Spleen (tissue), 13 donors: Measurements from ENCODE around the gene PTPRO. TPM values are rescaled to one million over a fixed set of nuclear protein-coding genes. Genes with fewer than 3 reads are reported as not detected.

Experiments used
- DNase-seq: peaks from one replicate; pipeline ENCODE4 v3.0.0-alpha.2; 2020
- H3K27ac ChIP-seq, 8 donors: fragments of 200-600 bp; sonication (generic) in 7 of 8; 1 replicate in 4 of 8; 2 replicates in 4 of 8; pipeline versions ENCODE4 v1.5.0 to v1.8.0; 2016 to 2021; ENCODE audit warnings: inconsistent platforms in 4 of 8, mild to moderate bottlenecking in 4 of 8, moderate library complexity in 1 of 8
- H3K27me3 ChIP-seq, 7 donors: fragments of 200-600 bp; sonication (generic) in 6 of 7; replicated peaks in 1 of 7; 1 replicate in 4 of 7; 2 replicates in 3 of 7; pipeline versions ENCODE4 v1.5.0 to v1.8.0; 2016 to 2021; ENCODE audit warnings: inconsistent platforms in 3 of 7, mild to moderate bottlenecking in 1 of 7
- H3K36me3 ChIP-seq, 6 donors: fragments of 200-600 bp; sonication (generic) in 5 of 6; 1 replicate in 4 of 6; 2 replicates in 2 of 6; pipeline versions ENCODE4 v1.5.0 to v1.8.0; 2016 to 2021; ENCODE audit warnings: inconsistent platforms in 2 of 6
- H3K4me1 ChIP-seq, 6 donors: fragments of 200-600 bp; sonication (generic) in 5 of 6; 1 replicate in 3 of 6; 2 replicates in 3 of 6; pipeline versions ENCODE4 v1.5.0 to v1.8.0; 2016 to 2021; ENCODE audit warnings: inconsistent platforms in 3 of 6
- H3K4me3 ChIP-seq, 8 donors: fragments of 200-600 bp; sonication (generic) in 7 of 8; 1 replicate in 4 of 8; 2 replicates in 4 of 8; pipeline versions ENCODE4 v1.5.0 to v1.8.0; 2016 to 2021; ENCODE audit warnings: inconsistent platforms in 4 of 8, mild to moderate bottlenecking in 4 of 8, moderate library complexity in 2 of 8
- H3K9me3 ChIP-seq, 8 donors: fragments of 200-600 bp; sonication (generic) in 7 of 8; 1 replicate in 4 of 8; 2 replicates in 4 of 8; pipeline versions ENCODE4 v1.5.0 to v1.8.0; 2016 to 2021; ENCODE audit warnings: inconsistent platforms in 4 of 8
- CTCF ChIP-seq, 11 experiments: fragments of 200-600 bp in 7 of 11; fragments of 450-650 bp in 4 of 11; sonication (generic) in 4 of 11; IDR thresholded peaks in 8 of 11; conservative IDR thresholded peaks in 3 of 11; 1 replicate in 7 of 11; 2 replicates in 4 of 11; pipeline versions ENCODE4 v1.4.0 to v1.8.0; 2016 to 2021; ENCODE audit warnings: antibody characterized with exemption in 11 of 11, inconsistent platforms in 4 of 11, mild to moderate bottlenecking in 1 of 11
- POLR2A ChIP-seq, 3 donors: fragments of 450-650 bp; IDR thresholded peaks; one replicate each; pipeline ENCODE4 v1.5.1; 2017; ENCODE audit warnings: antibody characterized with exemption in 3 of 3, mild to moderate bottlenecking in 1 of 3
- POLR2AphosphoS5 ChIP-seq, 3 donors: sonication (generic); formaldehyde crosslinking; IDR thresholded peaks; one replicate each; pipeline ENCODE4 v1.5.1; 2017; ENCODE audit warnings: antibody characterized with exemption in 3 of 3
- WGBS, 5 donors: extraction: QIAGEN DNeasy Blood & Tissue Kit in 3 of 5; methylation state at CpG; one replicate each; pipeline versions ENCODE4 v1.1.5 to v1.1.7; 2013 to 2018; 5-methylcytosine and 5-hydroxymethylcytosine counted together
- intact Hi-C: fragments of 100-400 bp; cut with DNase I; formaldehyde crosslinking; loops from one replicate; pipeline ENCODE4 v1.15.0; 2023; ENCODE audit warnings: low total_unique reads
- long read RNA-seq, 2 donors: transcript quantifications; one replicate each; lab custom pipeline, GENCODE V29; 2026
- polyA plus RNA-seq, 3 donors: library from polyadenylated mRNA; stranded (reverse); fragments of 200-250 nt; gene quantifications; one replicate each; pipeline ENCODE4 v1.2.1, GENCODE V29; 2013
- total RNA-seq, 7 donors: library from RNA; depleted of rRNA in 3 of 7; stranded (reverse); fragments of >200 nt in 3 of 7; fragmentation: NEBNext Ultra II Directional in 4 of 7; extraction: Animal tissue kit (Norgen Biotek cat#: 25700) in 4 of 7; gene quantifications; one replicate each; pipeline versions ENCODE4 v1.1.0 to v1.2.1, GENCODE V29; 2016 to 2021
- donor health status: healthy with polysubstance abuse.
- donor health status: DM: no; HTN: no; CAD: no; lungs with moderate emphysema.
- donor health status: DM: no; HTN: no; CAD: no.
- donor health status: Bipolar disorder and iron deficiency.
- donor health status: healthy.
- donor health status: DM: no; HTN: no; CAD: no.
- donor health status: DM: yes; HTN: yes; CAD: no.

PTPRO gene
- total RNA-seq = 10 to 100 TPM in 2 of 7 donors, 1 to 10 TPM in 5; 5.0 to 12.2 (median 6.1) TPM
- polyA plus RNA-seq = 1 to 10 TPM; 2.3 to 3.8 (median 3.3) TPM
- long read RNA-seq, donor 1, full-length matches to known transcripts = 2 of 2 reads
- long read RNA-seq, donor 1, partial matches to known transcripts = 0 of 2 reads
- long read RNA-seq, donor 1, other reads (novel, unspliced or antisense) = 0 of 2 reads
- long read RNA-seq, donor 2, partial matches to known transcripts = 0 of 3 reads
- long read RNA-seq, donor 2, other reads (novel, unspliced or antisense) = 0 of 3 reads

GRCh38 chr12:15322164-15323061, at the start of gene PTPRO:
Gene PTPRO (plus strand): TSS chr12:15322508.
- Histone ChIP-seq H3K9me3 (no peaks in the 10 kb centered on the region), H3K4me3 (peak within 1 kb of the TSS; percentile 9 to 59 (median 23)), H3K27ac (no peak within 1 kb of the TSS), H3K27me3 (peaks cover 0 to 83% (median 32%) of the 10 kb centered on the region in 7 donors), H3K36me3 (no peaks in the 10 kb centered on the region), H3K4me1 (peaks cover 0 to 14% (median 10%) of the 10 kb centered on the region in 6 donors)
- no peak for DNase-seq
- TF ChIP-seq POLR2A (IDR thresholded peaks at IDR 0.05) (no peak), POLR2AphosphoS5 (IDR thresholded peaks at IDR 0.05) (no peak), CTCF (IDR thresholded peaks at IDR 0.05 in 8 of 11, conservative IDR thresholded peaks at IDR 0.05 in 3 of 11) (no peak)
- intact Hi-C loops = no loop called here
- 2 to 10% (median 3%) methylated on average over 46 to 70 of the region's 70 CpGs for WGBS, 5 donors

- TF ChIP-seq CTCF (IDR thresholded peaks at IDR 0.05 in 8 of 11, conservative IDR thresholded peaks at IDR 0.05 in 3 of 11) (no peak), POLR2AphosphoS5 (IDR thresholded peaks at IDR 0.05) (no peak), POLR2A (IDR thresholded peaks at IDR 0.05) (no peak)
- intact Hi-C loops = loop anchor here (10.0 kb wide), 1 partner anchor 581 kb away; no protein-coding TSS in a partner anchor
- no peak for DNase-seq
- Histone ChIP-seq H3K27me3 (no peaks in the 10 kb centered on the region), H3K4me3 (no peak overlapping the region), H3K4me1 (peaks cover 0 to 7% (median 3%) of the 10 kb centered on the region in 6 donors), H3K36me3 (no peaks in the 10 kb centered on the region), H3K27ac (no peak overlapping the region), H3K9me3 (no peaks in the 10 kb centered on the region)
- 75 to 87% (median 80%) methylated on average over 3 of the region's 3 CpGs for WGBS, 5 donors
Observed at GRCh38 chr12:15273896-15274295, 48.4 kb upstream of the PTPRO start.

- no peak for TF ChIP-seq CTCF (IDR thresholded peaks at IDR 0.05 in 8 of 11, conservative IDR thresholded peaks at IDR 0.05 in 3 of 11)
- DNase-seq = no peak
- Histone ChIP-seq H3K4me3 (no peak overlapping the region), H3K9me3 (no peaks in the 10 kb centered on the region), H3K27me3 (peaks cover 0 to 6% (median 0%) of the 10 kb centered on the region in 7 donors), H3K4me1 (peaks cover 0 to 13% (median 8%) of the 10 kb centered on the region in 6 donors), H3K27ac (no peak overlapping the region), H3K36me3 (no peaks in the 10 kb centered on the region)
- 45 to 72% (median 58%) methylated on average over 3 of the region's 3 CpGs for WGBS, 5 donors
- intact Hi-C loops = loop anchor here (10.0 kb wide), 1 partner anchor 580 kb away; no protein-coding TSS in a partner anchor
Observed at GRCh38 chr12:15274561-15274967, 47.7 kb upstream of the PTPRO start.
